ENCODE measurements around the gene BEST2. TPM values are rescaled to one million over a fixed set of nuclear protein-coding genes. Genes with fewer than 3 reads are reported as not detected.
A peak's percentile ranks its signal among the peaks of the same experiment; 100 is the strongest.

BEST2 gene
- total RNA-seq, 2 donors from 2014 or later, result not detected

DNA sequence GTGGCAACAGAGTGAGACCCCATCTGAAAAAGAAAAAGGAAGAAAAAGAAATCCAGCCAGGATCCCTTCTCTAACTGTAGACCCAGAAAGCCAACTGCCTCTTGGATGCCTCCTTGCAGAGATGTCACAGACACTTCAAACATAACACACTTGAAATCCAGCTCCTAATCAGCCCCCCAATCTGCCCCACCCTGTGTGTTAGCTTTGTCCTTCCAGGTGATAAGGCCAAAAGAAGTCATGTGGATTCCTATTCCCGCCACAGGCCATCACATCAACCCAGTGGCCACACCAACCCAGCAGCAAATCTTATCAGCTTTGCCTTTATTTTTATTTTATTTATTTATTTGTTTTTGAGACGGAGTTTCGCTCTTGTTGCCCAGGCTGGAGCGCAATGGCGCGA lies 8.1 kb downstream of the BEST2 start:
- no peak overlapping the region for H3K4me3 ChIP-seq
- peaks cover 8 to 13% of the 10 kb centered on the region in 2 donors for H3K4me1 ChIP-seq (ENCODE audit: control insufficient read depth in 1 of 2, low read depth in 2 of 2)
- no peak for TF ChIP-seq CTCF (IDR thresholded peaks at IDR 0.05)

DNA sequence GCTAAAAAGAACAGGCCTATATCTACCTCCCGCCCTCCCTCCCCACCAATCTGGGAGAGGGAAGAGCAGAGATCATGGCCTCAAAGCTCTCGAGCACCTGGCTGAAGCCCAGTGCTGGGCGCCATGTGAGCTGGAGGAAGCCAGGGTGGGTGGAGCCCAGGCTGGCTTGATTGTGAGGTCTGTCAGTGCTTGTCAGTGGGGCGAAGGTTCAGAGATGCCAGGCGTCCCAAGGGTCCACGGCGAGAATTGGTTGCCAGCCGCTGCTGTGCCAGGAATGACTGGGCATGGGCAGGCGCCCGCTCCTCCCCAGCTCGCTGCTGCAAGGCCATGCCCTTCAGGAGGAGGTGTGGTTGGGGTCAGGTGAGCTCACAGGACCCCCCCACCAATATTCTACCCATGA lies 11.5 kb downstream of the BEST2 start:
- H3K27me3 ChIP-seq (replicated peaks; ENCODE audit: insufficient read depth), result no peaks in the 10 kb centered on the region
- peaks cover 0 to under 1% of the 10 kb centered on the region in 2 donors for H3K4me1 ChIP-seq (ENCODE audit: control insufficient read depth in 1 of 2, low read depth in 2 of 2)
- H3K4me3 ChIP-seq, result no peak overlapping the region
- no peaks in the 10 kb centered on the region for H3K9me3 ChIP-seq
- no peak for DNase-seq (ENCODE audit: low spot score)
- no peak overlapping the region for H3K27ac ChIP-seq
- TF ChIP-seq CTCF (IDR thresholded peaks at IDR 0.05), result no peak
- ATAC-seq (ENCODE audit: insufficient number of reproducible peaks, low FRiP score, low read depth), result no peak
- peaks cover 18% of the 10 kb centered on the region for H3K36me3 ChIP-seq

More for the DNA sequence above, 8.1 kb downstream of the BEST2 start:
- no peaks in the 10 kb centered on the region for H3K9me3 ChIP-seq
- DNase-seq (ENCODE audit: low spot score) (no peak), ATAC-seq (ENCODE audit: insufficient number of reproducible peaks, low FRiP score, low read depth) (no peak)
- no peak overlapping the region for H3K27ac ChIP-seq
- no peaks in the 10 kb centered on the region for H3K27me3 ChIP-seq (replicated peaks; ENCODE audit: insufficient read depth)
- H3K36me3 ChIP-seq, result peaks cover 9% of the 10 kb centered on the region

GRCh38 chr19:12764698-12765097 lies 13.1 kb downstream of the BEST2 start:
- H3K36me3 ChIP-seq, result peaks cover 18% of the 10 kb centered on the region
- TF ChIP-seq CTCF (IDR thresholded peaks at IDR 0.05), result no peak
- no peaks in the 10 kb centered on the region for H3K4me1 ChIP-seq (ENCODE audit: control insufficient read depth in 1 of 2, low read depth in 2 of 2)
- DNase-seq (ENCODE audit: low spot score) (no peak), ATAC-seq (ENCODE audit: insufficient number of reproducible peaks, low FRiP score, low read depth) (no peak)
- no peak overlapping the region for H3K4me3 ChIP-seq
- no peaks in the 10 kb centered on the region for H3K9me3 ChIP-seq
- H3K27ac ChIP-seq, result no peak overlapping the region
- no peaks in the 10 kb centered on the region for H3K27me3 ChIP-seq (replicated peaks; ENCODE audit: insufficient read depth)

GRCh38 chr19:12766051-12766521 lies 14.5 kb downstream of the BEST2 start:
- peak; percentile 73 for TF ChIP-seq CTCF (IDR thresholded peaks at IDR 0.05)
- Histone ChIP-seq H3K4me1 (ENCODE audit: control insufficient read depth in 1 of 2, low read depth in 2 of 2) (peaks cover 0 to under 1% of the 10 kb centered on the region in 2 donors), H3K4me3 (peak overlapping the region; percentile 66), H3K36me3 (peaks cover 22% of the 10 kb centered on the region), H3K27me3 (replicated peaks; ENCODE audit: insufficient read depth) (no peaks in the 10 kb centered on the region), H3K27ac (no peak overlapping the region), H3K9me3 (no peaks in the 10 kb centered on the region)
- ATAC-seq (ENCODE audit: insufficient number of reproducible peaks, low FRiP score, low read depth) (no peak), DNase-seq (ENCODE audit: low spot score) (no peak)

GRCh38 chr19:12767150-12767549 lies 15.6 kb downstream of the BEST2 start:
- no peak overlapping the region for H3K27ac ChIP-seq
- no peak for ATAC-seq (ENCODE audit: insufficient number of reproducible peaks, low FRiP score, low read depth)
- no peaks in the 10 kb centered on the region for H3K27me3 ChIP-seq (replicated peaks; ENCODE audit: insufficient read depth)
- H3K4me1 ChIP-seq (ENCODE audit: control insufficient read depth in 1 of 2, low read depth in 2 of 2), result peaks cover 0 to 12% of the 10 kb centered on the region in 2 donors
- no peak for TF ChIP-seq CTCF (IDR thresholded peaks at IDR 0.05)
- DNase-seq (ENCODE audit: low spot score), result no peak
- H3K9me3 ChIP-seq, result no peaks in the 10 kb centered on the region
- H3K36me3 ChIP-seq, result peaks cover 22% of the 10 kb centered on the region
- no peak overlapping the region for H3K4me3 ChIP-seq
